BLaER1 treated with 17β-estradiol and CSF1 and Interleukin-3, amounts not matched to agents 10 nM and 100 nM (cell line): Measurements from ENCODE around the gene CPN2.

Experiments used
- H3K27ac ChIP-seq, 11 experiments: shearing (Covaris generic); formaldehyde crosslinking; 2 replicates each; pipeline ENCODE4 v1.8.1; 2022
- H3K27me3 ChIP-seq, 11 experiments: shearing (Covaris generic); formaldehyde crosslinking; 2 replicates each; pipeline ENCODE4 v1.8.1; 2022
- H3K36me3 ChIP-seq, 11 experiments: shearing (Covaris generic); formaldehyde crosslinking; 2 replicates each; pipeline ENCODE4 v1.8.1; 2022
- H3K4me1 ChIP-seq, 10 experiments: shearing (Covaris generic); formaldehyde crosslinking; 2 replicates each; pipeline ENCODE4 v1.8.1; 2022
- H3K4me2 ChIP-seq, 11 experiments: shearing (Covaris generic); formaldehyde crosslinking; 2 replicates each; pipeline ENCODE4 v1.8.1; 2022
- H3K4me3 ChIP-seq, 10 experiments: shearing (Covaris generic); formaldehyde crosslinking; 2 replicates each; pipeline ENCODE4 v1.8.1; 2022
- H3K9ac ChIP-seq, 11 experiments: shearing (Covaris generic); formaldehyde crosslinking; 2 replicates each; pipeline ENCODE4 v1.8.1; 2022
- H3K9me3 ChIP-seq, 11 experiments: shearing (Covaris generic); formaldehyde crosslinking; replicated peaks in 1 of 11; 2 replicates each; pipeline ENCODE4 v1.8.1; 2022
- H4K20me1 ChIP-seq, 11 experiments: shearing (Covaris generic); formaldehyde crosslinking; 2 replicates each; pipeline ENCODE4 v1.8.1; 2022
- Cebpa-rat ChIP-seq, 11 experiments: shearing (Covaris generic); IDR thresholded peaks; 2 replicates each; pipeline ENCODE4 v1.8.1; 2022

Gene CPN2

DNA sequence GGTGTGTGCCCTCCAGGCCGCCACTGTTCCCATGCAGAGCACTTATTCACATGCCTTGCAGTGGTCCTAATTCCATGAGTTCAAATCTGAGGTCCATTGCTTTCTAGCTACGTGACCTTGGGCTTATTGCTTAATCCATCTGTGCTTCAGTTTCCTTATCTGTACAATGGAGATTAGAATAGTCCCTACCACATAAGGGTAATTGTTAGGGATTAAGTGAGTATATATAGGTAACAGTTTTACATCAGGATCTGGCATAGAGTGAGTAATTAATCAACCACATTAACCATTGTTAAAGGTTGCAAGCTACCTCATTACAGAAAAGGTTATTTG, 7.6 kb downstream of the CPN2 start:
- Histone ChIP-seq H3K9me3 (no peaks in the 10 kb centered on the region), H3K4me2 (peak overlapping the region in 9 of 11 experiments; percentile 40 to 89 (median 79); a peak in 18 of 22 replicates), H3K4me1 (peaks cover 0 to 69% (median 51%) of the 10 kb centered on the region in 10 experiments; a peak in 17 of 20 replicates), H4K20me1 (no peaks in the 10 kb centered on the region; a peak in 1 of 22 replicates), H3K4me3 (no peak overlapping the region), H3K36me3 (no peaks in the 10 kb centered on the region), H3K27ac (peak overlapping the region in 6 of 11 experiments; percentile 46 to 94 (median 78); a peak in 10 of 22 replicates), H3K27me3 (no peaks in the 10 kb centered on the region), H3K9ac (peak overlapping the region in 3 of 11 experiments; percentile 36 to 77 (median 49); a peak in 5 of 22 replicates)
- no peak for TF ChIP-seq Cebpa-rat (IDR thresholded peaks at IDR 0.05)

DNA sequence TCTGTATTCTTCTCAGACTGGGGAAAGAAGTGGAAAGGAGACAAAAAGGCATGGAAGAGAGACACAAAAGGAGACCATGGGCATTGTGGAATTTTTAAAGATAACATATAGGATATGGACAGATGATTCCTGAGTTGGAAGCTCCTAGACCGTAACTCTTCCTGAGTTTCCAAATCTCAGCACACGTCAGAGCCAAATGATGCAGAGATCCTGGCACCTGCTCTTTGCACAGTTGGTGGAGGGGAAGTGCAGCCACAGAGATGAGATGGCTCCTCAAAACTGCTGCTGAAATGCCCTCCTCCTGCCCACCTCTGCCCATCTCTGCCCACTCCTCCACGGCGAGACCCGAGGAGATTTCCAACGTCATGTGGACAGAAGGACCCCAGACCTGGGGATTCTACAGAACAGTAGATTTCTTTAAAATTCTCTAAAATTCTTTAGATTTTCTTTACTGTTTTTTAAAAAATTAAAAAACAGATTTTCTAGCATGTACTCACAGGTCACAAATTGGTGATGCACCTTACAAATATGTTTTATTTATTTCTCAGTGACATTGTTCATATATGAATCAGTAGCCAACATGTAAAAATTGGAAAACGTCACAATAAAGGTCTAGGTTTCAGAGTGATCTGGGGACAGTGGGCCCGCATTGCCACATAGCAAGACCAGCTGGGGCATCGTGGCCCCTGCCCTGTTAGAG, 8.1 kb downstream of the CPN2 start:
- TF ChIP-seq Cebpa-rat (IDR thresholded peaks at IDR 0.05) = no peak
- H4K20me1 ChIP-seq = no peaks in the 10 kb centered on the region; a peak in 1 of 22 replicates
- no peaks in the 10 kb centered on the region for H3K27me3 ChIP-seq
- H3K36me3 ChIP-seq = no peaks in the 10 kb centered on the region
- H3K4me2 ChIP-seq = peak overlapping the region in 9 of 11 experiments; percentile 40 to 89 (median 79); a peak in 18 of 22 replicates
- no peaks in the 10 kb centered on the region for H3K9me3 ChIP-seq
- peak overlapping the region in 1 of 10 experiments; percentile 30; a peak in 1 of 20 replicates for H3K4me3 ChIP-seq
- peaks cover 0 to 69% (median 51%) of the 10 kb centered on the region in 10 experiments; a peak in 17 of 20 replicates for H3K4me1 ChIP-seq
- peak overlapping the region in 6 of 11 experiments; percentile 46 to 94 (median 78); a peak in 12 of 22 replicates for H3K27ac ChIP-seq
- peak overlapping the region in 5 of 11 experiments; percentile 23 to 77 (median 49); a peak in 9 of 22 replicates for H3K9ac ChIP-seq

GRCh38 chr3:194340757-194341400, 10.2 kb downstream of the CPN2 start:
- H3K27me3 ChIP-seq = peaks cover 0 to 6% (median 0%) of the 10 kb centered on the region in 11 experiments; a peak in 1 of 22 replicates
- TF ChIP-seq Cebpa-rat (IDR thresholded peaks at IDR 0.05) = no peak
- H3K27ac ChIP-seq = peak overlapping the region in 4 of 11 experiments; percentile 27 to 94 (median 59); a peak in 6 of 22 replicates
- H3K9ac ChIP-seq = peak overlapping the region in 3 of 11 experiments; percentile 5 to 57 (median 48); a peak in 5 of 22 replicates
- H4K20me1 ChIP-seq = no peaks in the 10 kb centered on the region
- H3K9me3 ChIP-seq = no peaks in the 10 kb centered on the region
- peaks cover 0 to 76% (median 60%) of the 10 kb centered on the region in 10 experiments; a peak in 17 of 20 replicates for H3K4me1 ChIP-seq
- no peaks in the 10 kb centered on the region for H3K36me3 ChIP-seq
- no peak overlapping the region for H3K4me3 ChIP-seq
- peak overlapping the region in 9 of 11 experiments; percentile 40 to 89 (median 79); a peak in 17 of 22 replicates for H3K4me2 ChIP-seq

DNA sequence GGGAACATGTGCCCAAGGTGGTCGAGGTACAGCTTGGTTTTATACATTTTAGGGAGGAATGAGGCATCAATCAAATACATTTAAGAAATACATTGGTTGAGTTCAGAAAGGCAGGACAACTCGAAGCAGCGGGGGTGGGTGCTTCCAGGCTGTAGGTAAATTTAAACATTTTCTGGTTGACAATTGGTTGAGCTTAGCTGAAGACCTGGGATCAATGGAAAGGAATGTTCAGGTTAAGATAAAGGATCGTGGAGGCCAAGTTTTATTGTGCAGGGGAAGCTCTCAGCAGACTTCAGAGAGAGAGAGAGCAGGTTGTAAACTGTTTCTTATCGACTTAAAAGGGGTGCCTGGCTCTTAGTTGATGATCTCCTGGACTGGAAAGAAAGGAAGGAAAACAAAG, 11.3 kb downstream of the CPN2 start:
- Histone ChIP-seq H3K27ac (peak overlapping the region in 1 of 11 experiments; percentile 94; a peak in 2 of 22 replicates), H3K9ac (no peak overlapping the region), H3K4me2 (peak overlapping the region in 5 of 11 experiments; percentile 79 to 89 (median 84); a peak in 7 of 22 replicates), H3K9me3 (no peaks in the 10 kb centered on the region), H4K20me1 (no peaks in the 10 kb centered on the region), H3K4me1 (peaks cover 0 to 74% (median 61%) of the 10 kb centered on the region in 10 experiments; a peak in 17 of 20 replicates), H3K4me3 (no peak overlapping the region), H3K36me3 (no peaks in the 10 kb centered on the region), H3K27me3 (peaks cover 0 to 9% (median 5%) of the 10 kb centered on the region in 11 experiments; a peak in 5 of 22 replicates)
- TF ChIP-seq Cebpa-rat (IDR thresholded peaks at IDR 0.05) = no peak

DNA sequence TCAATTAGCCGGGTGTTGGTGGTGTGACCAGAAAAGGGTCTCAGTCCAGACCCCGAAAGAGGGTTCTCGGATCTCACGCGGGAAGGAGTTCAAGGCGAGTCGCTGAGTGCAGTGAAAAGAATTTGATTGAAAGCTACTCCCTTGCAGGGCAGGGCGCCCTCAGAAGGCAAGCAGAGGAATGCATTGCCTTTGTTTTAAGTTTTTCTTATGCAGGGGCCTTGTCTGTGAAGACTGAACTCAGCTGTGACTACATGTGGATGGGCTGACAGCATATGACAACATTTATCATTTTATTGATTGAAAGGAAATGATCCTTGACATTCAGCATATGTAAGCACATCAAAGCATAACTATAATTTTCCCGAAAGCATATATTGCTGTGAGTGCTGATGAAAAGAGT, 11.8 kb downstream of the CPN2 start:
- Histone ChIP-seq H3K27me3 (peaks cover 0 to 10% (median 5%) of the 10 kb centered on the region in 11 experiments; a peak in 5 of 22 replicates), H3K4me2 (peak overlapping the region in 2 of 11 experiments; percentile 84 to 89; a peak in 1 of 22 replicates), H3K9me3 (no peaks in the 10 kb centered on the region), H3K27ac (no peak overlapping the region), H3K4me1 (peaks cover 0 to 69% (median 57%) of the 10 kb centered on the region in 10 experiments; a peak in 17 of 20 replicates), H4K20me1 (no peaks in the 10 kb centered on the region), H3K9ac (no peak overlapping the region), H3K36me3 (no peaks in the 10 kb centered on the region), H3K4me3 (no peak overlapping the region)
- no peak for TF ChIP-seq Cebpa-rat (IDR thresholded peaks at IDR 0.05)

DNA sequence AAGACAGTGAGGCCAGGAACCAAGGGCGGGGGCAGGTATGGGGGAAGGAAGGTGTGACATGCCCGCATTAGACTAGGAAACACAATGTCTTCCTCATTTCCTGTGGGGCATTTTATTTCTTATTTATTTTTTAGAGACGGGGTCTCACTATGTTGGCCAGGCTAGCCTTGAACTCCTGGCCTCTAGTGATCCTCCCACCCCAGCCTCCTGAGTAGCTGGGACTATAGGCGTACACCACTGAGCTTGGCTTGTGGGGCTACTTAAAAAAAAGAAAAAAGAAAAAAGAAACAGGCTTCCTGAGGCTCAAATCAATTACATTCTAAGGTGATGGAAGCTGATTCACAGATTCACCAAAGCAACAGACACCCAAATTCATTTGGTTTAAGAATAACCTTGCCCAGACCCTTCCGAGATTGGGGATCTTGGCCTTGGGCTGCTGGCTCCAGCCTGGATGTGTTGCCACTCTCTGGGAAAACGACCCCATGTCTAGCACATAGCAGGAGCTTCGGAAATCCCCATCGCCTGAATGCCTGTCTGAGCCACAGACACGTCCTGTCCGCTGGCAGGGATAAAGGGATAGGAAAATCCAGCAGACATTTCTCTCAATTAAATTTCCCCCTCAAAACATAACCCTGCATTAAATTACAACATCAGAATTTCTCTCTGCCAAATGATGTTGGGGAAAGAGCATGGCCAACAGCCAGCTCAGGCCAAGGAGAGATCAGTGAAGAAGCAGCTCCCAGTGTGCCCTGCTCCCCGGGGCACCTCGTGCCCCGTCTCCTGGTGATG, 13.0 kb downstream of the CPN2 start:
- peaks cover 0 to 62% (median 46%) of the 10 kb centered on the region in 10 experiments; a peak in 17 of 20 replicates for H3K4me1 ChIP-seq
- H3K9me3 ChIP-seq = no peaks in the 10 kb centered on the region
- no peaks in the 10 kb centered on the region for H4K20me1 ChIP-seq
- H3K4me2 ChIP-seq = no peak overlapping the region
- H3K27me3 ChIP-seq = peaks cover 6 to 17% (median 11%) of the 10 kb centered on the region in 11 experiments
- no peak overlapping the region for H3K9ac ChIP-seq
- no peaks in the 10 kb centered on the region for H3K36me3 ChIP-seq
- H3K4me3 ChIP-seq = no peak overlapping the region
- TF ChIP-seq Cebpa-rat (IDR thresholded peaks at IDR 0.05) = no peak
- H3K27ac ChIP-seq = no peak overlapping the region

GRCh38 chr3:194336601-194337355, 14.3 kb downstream of the CPN2 start:
- Histone ChIP-seq H3K4me3 (no peak overlapping the region), H3K4me2 (peak overlapping the region in 5 of 11 experiments; percentile 30 to 64 (median 58); a peak in 9 of 22 replicates), H3K27me3 (peaks cover 20 to 30% (median 24%) of the 10 kb centered on the region in 11 experiments), H3K9me3 (no peaks in the 10 kb centered on the region), H3K27ac (no peak overlapping the region), H3K36me3 (no peaks in the 10 kb centered on the region), H3K9ac (0 out of 22 replicates have a peak overlapping the region, but pooled peaks of 1 of the 11 experiments have one; percentile 22), H4K20me1 (no peaks in the 10 kb centered on the region; a peak in 2 of 22 replicates), H3K4me1 (peaks cover 0 to 50% (median 33%) of the 10 kb centered on the region in 10 experiments; a peak in 16 of 20 replicates)
- no peak for TF ChIP-seq Cebpa-rat (IDR thresholded peaks at IDR 0.05)

DNA sequence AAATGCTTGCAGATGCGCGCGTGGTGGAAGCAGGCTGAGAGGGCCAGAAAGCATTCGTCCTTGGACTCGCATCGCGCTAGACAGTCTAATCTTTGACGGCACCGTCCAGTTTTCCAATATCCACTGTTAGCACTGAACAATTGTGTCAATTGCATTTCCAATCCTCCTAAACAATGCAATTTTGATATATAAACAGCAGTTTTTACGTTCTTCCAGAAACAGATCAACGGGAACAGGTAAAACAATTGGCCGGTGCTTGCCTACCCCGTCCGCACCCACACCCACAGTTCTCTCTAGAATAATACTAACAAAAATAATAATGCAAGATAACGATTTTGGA, 17.2 kb downstream of the CPN2 start:
- Histone ChIP-seq H3K27me3 (peaks cover 20 to 37% (median 27%) of the 10 kb centered on the region in 11 experiments), H3K4me2 (peak overlapping the region; percentile 85 to 98 (median 93); a peak in 14 of 22 replicates), H3K4me3 (peak overlapping the region in 8 of 10 experiments; percentile 51 to 63 (median 59); a peak in 8 of 20 replicates), H3K36me3 (no peaks in the 10 kb centered on the region), H4K20me1 (no peaks in the 10 kb centered on the region; a peak in 2 of 22 replicates), H3K9me3 (no peaks in the 10 kb centered on the region), H3K27ac (no peak overlapping the region), H3K4me1 (peaks cover 15 to 36% (median 25%) of the 10 kb centered on the region in 10 experiments), H3K9ac (no peak overlapping the region)
- TF ChIP-seq Cebpa-rat (IDR thresholded peaks at IDR 0.05) = no peak
